Activated CD4-positive, alpha-beta T cell treated with anti-CD3 and anti-CD28 coated beads, Interleukin-2, Interleukin-6, amounts not matched to agents 100 ng/mL and 50 ng/mL, durations not matched to agents 16 hours and 8 hours (primary cell): ENCODE measurements around the gene CEACAM19.
A peak's percentile ranks its signal among the peaks of the same experiment; 100 is the strongest.

Experiments used
- DNase-seq: peaks from one replicate; pipeline ENCODE4 v3.0.0-alpha.2; 2020

Gene CEACAM19

GRCh38 chr19:44725684-44726083, 54.4 kb downstream of the CEACAM19 start:
- DNase-seq, result no peak

DNA sequence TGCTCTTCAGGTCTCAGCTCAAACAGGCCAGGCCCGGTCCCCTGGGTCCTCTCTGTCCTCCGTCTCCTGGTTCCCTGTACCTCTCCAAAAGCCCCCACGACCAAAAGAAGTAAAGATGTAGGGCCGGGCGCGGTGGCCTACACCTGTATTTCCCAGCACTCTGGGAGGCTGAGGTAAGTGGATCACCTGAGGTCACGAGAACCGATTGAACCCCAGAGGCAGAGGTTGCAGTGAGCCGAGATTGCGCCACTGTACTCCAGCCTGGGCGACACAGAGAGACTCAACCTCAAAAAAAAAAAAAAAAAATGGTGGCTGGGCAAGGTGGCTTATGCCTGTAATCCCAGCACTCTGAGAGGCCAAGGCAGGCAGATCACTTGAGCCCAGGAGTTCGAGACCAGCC, 55.2 kb downstream of the CEACAM19 start:
- no peak for DNase-seq

DNA sequence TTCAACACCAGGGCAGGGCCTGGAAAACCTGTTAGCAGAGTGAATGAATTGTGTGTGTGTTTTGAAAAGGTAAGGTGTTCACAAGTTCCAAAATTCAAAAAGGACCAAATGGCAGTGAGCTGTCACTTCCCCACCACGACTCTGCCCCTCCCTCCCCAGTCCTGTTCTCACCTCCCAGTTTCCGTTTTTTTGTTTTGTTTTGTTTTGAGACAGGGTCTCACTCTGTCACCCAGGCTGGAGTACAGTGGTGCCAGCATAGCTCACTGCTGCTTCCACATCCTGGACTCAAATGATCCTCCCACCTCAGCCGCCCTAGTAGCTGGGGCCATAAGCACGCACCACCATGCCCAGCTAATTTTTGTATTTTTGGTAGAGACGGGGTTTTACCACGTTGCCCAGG, 56.9 kb downstream of the CEACAM19 start:
- DNase-seq, result peak; percentile 33

DNA sequence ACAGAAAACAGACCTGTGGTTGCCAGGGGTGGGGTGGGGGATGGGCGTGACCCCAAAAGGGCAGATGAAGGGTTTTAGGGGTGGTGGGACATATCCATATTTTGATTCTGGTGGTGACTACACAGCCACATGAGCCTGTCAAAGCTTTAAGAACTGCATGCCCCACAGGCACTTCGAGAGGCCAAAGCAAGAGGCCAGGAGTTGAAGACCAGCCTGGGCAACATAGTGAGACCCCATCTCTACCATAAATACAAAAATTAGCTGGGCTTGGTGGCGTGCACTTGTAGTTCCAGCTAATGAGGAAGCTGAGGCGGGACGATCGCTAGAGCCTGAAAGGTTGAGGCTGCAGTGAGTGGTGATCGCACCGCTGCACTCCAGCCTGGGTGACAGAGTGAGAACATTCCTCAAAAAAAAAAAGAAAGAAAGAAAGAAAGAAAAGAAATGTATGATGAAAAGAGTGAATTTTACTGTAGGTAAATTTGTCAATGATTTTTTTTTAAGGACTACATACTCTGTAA, 58.3 kb downstream of the CEACAM19 start:
- no peak for DNase-seq

DNA sequence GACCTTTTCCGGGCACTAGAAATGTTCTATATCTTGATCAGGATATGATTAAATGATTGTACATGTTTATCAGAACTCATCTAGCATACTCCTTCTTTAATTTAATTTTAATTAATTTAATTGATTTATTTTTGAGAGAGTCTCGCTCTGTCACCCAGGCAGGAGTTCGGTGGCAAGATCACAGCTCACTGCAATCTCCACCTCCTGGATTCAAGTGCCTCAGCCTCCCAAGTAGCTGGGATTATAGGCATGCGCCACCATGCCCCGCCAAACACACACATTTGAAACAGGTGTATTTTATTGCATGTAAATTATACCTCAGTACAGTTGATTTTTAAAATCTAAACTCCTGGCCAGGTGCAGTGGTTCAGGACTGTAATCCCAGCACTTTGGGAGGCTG, 59.8 kb downstream of the CEACAM19 start:
- DNase-seq, result no peak

DNA sequence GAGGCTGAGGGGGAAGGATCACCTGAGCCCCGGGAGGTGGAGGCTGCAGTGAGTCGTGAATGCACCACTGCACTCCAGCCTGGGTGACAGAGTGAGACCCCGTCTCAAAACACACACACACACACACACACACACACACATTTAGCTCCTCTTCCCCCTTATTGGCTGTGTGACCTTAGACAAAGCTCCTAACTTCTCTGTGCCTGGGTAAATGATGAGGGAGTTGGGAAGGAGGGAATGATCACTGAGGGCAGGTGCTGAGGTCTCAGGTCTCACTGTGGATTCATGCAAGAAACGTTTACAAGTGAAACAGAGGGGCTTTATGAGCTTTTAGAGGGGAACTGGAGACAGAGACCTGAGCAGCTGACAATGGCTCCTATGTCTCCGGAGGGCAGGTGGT, 60.3 kb downstream of the CEACAM19 start:
- DNase-seq, result no peak

DNA sequence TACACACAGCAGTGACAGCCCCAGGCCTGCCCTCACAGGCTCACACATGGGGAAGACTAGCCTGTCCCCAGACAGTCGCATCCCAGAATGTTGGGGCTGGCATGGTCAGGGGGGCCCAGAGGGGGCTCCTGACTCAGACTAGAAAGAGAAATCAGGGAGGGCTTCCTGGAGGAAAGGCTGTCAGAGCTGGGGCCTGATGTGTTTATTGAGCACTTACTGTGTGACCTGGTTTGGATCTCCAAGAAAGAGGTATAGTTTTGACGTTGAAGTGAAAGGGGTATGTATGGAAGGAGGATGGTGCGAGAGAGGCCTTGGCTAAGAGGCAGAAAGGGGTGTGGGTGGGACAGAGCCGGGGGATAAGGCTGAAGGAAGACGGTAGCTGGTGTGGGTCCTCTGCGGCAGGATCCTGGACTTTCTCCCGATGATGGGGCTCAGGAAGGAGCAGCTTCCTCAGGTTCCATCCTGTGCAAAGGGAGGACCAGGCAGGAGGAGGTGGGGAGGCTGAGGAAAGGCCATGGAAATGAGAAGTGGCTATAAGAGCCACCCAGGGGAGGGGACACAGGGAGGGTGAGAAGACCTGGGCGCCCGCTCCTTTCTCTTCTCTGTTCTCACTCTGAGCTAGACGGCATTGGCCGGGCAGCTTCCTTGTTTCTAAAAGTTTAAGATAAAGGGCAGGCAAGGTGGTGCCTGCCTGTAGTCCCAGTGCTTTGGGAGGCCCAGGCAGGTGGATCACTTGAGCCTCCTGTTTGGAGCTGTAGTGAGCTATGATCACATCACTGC, 61.1 kb downstream of the CEACAM19 start:
- no peak for DNase-seq
